ENCODE results near the gene MAST4. TPM values are rescaled to one million over a fixed set of nuclear protein-coding genes. Genes with fewer than 3 reads are reported as not detected.
A peak's percentile ranks its signal among the peaks of the same experiment; 100 is the strongest.

The MAST4 gene
- polyA plus RNA-seq, 2 of the 4 experiments (the other 2 are of a cell fraction), result 1.2 to 5.8 TPM

DNA sequence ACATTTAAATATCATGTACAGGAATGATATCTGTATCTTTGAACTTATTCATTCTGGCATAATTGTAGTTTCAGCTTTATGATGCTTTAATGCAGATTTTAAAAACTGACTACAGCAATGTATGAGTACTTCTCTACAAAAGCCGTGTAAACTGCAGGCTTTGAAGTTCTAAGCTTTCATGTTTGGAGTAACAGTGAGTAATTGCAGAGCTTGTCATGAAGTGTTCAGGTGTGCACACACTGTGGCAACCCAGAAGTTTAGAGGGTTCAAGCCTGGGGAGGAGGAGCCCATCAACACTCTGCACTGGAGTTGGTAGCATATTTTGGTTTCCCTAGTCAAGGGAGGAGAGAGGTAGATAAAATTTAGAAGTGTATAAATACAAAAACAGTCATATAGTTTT is 469.5 kb downstream of the MAST4 start:
- no peak overlapping the region for H3K27ac ChIP-seq
- H3K4me1 ChIP-seq, result 0 out of 3 replicates have a peak, but pooled peaks cover 3% of the 10 kb centered on the region
- ATAC-seq (no peak), FAIRE-seq (no peak), DNase-seq (ENCODE audit: low read depth in 1 of 2, low spot score in 1 of 2) (no peak)
- TF ChIP-seq, protein P1, sequence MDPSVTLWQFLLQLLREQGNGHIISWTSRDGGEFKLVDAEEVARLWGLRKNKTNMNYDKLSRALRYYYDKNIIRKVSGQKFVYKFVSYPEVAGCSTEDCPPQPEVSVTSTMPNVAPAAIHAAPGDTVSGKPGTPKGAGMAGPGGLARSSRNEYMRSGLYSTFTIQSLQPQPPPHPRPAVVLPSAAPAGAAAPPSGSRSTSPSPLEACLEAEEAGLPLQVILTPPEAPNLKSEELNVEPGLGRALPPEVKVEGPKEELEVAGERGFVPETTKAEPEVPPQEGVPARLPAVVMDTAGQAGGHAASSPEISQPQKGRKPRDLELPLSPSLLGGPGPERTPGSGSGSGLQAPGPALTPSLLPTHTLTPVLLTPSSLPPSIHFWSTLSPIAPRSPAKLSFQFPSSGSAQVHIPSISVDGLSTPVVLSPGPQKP (IDR thresholded peaks at IDR 0.05; ENCODE audit: low read depth, low read length), result no peak
- 84% methylated on average over 1 of the region's 1 CpG for WGBS (ENCODE audit: missing lambda C conversion rate)
- no peaks in the 10 kb centered on the region for H3K9me3 ChIP-seq
- POLR2A ChIA-PET, result no interaction called here
- CTCF ChIA-PET, result no interaction called here
- H3K4me3 ChIP-seq, result no peak overlapping the region
- H3K4me2 ChIP-seq, result no peak overlapping the region

DNA sequence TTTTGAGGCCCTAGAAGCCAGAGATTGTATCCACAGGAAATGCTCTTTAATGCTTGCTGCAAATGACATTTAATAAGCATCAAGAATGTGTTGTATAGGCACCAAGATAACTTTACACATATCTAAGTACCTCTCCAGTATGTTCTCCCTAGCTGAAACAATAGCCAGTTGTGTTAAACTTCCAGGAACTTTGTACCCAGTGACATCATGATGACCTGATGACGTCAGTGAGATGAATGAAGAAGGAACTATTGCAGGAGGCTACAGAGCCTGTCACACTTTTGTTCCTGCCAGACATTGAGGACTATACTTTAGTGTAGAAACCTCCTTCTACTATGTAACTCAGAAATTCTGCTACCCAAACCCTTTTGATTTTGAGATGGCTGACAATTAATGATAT is 470.6 kb downstream of the MAST4 start:
- no peaks in the 10 kb centered on the region for H3K9me3 ChIP-seq
- FAIRE-seq, result no peak
- H3K4me3 ChIP-seq, result no peak overlapping the region
- CTCF ChIA-PET, result no interaction called here
- TF ChIP-seq, protein P2, sequence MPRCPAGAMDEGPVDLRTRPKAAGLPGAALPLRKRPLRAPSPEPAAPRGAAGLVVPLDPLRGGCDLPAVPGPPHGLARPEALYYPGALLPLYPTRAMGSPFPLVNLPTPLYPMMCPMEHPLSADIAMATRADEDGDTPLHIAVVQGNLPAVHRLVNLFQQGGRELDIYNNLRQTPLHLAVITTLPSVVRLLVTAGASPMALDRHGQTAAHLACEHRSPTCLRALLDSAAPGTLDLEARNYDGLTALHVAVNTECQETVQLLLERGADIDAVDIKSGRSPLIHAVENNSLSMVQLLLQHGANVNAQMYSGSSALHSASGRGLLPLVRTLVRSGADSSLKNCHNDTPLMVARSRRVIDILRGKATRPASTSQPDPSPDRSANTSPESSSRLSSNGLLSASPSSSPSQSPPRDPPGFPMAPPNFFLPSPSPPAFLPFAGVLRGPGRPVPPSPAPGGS (IDR thresholded peaks at IDR 0.05), result no peak
- TF ChIP-seq HOXB5 (CRISPR knock-in tag; IDR thresholded peaks at IDR 0.05) (no peak), EP300 (IDR thresholded peaks at IDR 0.05) (no peak), HOXB13 (CRISPR knock-in tag; IDR thresholded peaks at IDR 0.05; ENCODE audit: low read depth) (no peak), EHF (CRISPR knock-in tag; IDR thresholded peaks at IDR 0.05) (no peak), MAZ (IDR thresholded peaks at IDR 0.05; ENCODE audit: borderline replicate concordance, low read depth, low read length) (no peak)
- TF ChIP-seq, protein P3, sequence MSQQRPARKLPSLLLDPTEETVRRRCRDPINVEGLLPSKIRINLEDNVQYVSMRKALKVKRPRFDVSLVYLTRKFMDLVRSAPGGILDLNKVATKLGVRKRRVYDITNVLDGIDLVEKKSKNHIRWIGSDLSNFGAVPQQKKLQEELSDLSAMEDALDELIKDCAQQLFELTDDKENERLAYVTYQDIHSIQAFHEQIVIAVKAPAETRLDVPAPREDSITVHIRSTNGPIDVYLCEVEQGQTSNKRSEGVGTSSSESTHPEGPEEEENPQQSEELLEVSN (IDR thresholded peaks at IDR 0.05; ENCODE audit: borderline replicate concordance, low read depth), result no peak
- peak in 1 of 2 experiments; percentile 36 for DNase-seq (ENCODE audit: low read depth in 1 of 2, low spot score in 1 of 2)
- 35% methylated on average over 1 of the region's 1 CpG for WGBS (ENCODE audit: missing lambda C conversion rate)
- H3K4me2 ChIP-seq, result no peak overlapping the region
- no peak overlapping the region for H3K27ac ChIP-seq
- H3K4me1 ChIP-seq, result 0 out of 3 replicates have a peak, but pooled peaks cover 3% of the 10 kb centered on the region
- POLR2A ChIA-PET, result no interaction called here
- ATAC-seq, result no peak

DNA sequence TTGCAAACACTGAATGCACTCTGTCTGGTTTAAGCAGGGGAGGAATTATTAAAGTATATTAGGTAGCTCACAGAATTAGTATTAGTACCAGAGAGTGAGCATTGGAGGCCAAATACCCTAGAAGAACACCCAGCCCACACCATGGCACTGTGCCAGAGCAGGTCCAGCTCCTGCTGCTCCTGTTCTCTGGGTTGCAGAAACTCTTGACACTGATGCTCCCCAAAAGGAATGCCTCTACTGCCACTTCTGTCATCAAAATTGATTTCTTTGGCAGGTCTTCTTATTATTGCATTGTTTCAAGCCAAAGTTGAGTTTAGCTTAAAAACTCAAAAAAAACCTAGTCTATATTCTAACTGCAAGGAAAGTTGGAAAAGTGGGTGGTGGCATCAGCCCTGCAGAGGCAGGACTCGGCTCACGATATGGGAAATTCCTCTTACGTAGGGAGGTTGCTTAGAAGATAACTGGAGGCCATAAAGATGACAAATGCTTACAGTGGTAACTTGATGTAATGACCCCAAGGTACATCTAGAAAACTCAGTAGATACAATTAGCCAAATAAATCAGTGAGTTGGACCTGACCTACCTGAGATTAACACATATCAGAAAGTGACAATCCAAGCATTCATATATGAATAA is 477.0 kb downstream of the MAST4 start:
- ATAC-seq (no peak), FAIRE-seq (no peak), DNase-seq (ENCODE audit: low read depth in 1 of 2, low spot score in 1 of 2) (no peak)
- Histone ChIP-seq H3K9me3 (no peaks in the 10 kb centered on the region), H3K4me2 (no peak overlapping the region), H3K27ac (no peak overlapping the region), H3K4me1 (no peaks in the 10 kb centered on the region), H3K4me3 (no peak overlapping the region)
- CTCF ChIA-PET, result no interaction called here
- POLR2A ChIA-PET, result no interaction called here
- 93% methylated on average over 3 of the region's 3 CpGs for WGBS (ENCODE audit: missing lambda C conversion rate)
- TF ChIP-seq, protein P4, sequence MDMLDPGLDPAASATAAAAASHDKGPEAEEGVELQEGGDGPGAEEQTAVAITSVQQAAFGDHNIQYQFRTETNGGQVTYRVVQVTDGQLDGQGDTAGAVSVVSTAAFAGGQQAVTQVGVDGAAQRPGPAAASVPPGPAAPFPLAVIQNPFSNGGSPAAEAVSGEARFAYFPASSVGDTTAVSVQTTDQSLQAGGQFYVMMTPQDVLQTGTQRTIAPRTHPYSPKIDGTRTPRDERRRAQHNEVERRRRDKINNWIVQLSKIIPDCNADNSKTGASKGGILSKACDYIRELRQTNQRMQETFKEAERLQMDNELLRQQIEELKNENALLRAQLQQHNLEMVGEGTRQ (IDR thresholded peaks at IDR 0.05), result no peak
- TF ChIP-seq CBX2 (IDR thresholded peaks at IDR 0.05; ENCODE audit: borderline replicate concordance, low read depth) (no peak), POLR2AphosphoS2 (conservative IDR thresholded peaks at IDR 0.05; ENCODE audit: low read length) (no peak), JUN (IDR thresholded peaks at IDR 0.05) (no peak)

DNA sequence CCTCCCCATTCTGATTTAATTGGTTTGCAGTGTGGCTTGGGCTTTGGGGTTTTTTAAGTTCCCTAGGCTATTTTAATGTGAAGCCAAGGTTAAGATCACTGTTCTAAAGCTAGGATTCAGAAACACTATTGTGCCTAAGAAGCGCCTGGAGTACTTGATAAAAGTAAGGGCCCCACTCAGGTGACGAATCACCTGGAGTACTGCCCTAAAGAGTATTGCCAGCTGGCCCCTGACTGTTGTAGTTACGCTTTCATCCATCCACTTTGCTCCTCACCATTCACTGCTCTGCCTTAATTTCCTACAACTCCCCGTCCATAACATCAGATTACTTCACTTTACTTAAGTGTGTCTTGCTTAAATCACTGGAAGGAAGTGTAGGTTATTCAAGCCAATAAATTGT is 481.1 kb downstream of the MAST4 start:
- ATAC-seq (no peak), FAIRE-seq (no peak)
- 94% methylated on average over 4 of the region's 4 CpGs for WGBS (ENCODE audit: missing lambda C conversion rate)

More for the DNA sequence above, 481.1 kb downstream of the MAST4 start:
- ChIA-PET POLR2A (no interaction called here), CTCF (interaction anchor here (0.9 to 1.0 kb wide), 2 partner anchors 261 to 262 kb away, joined by 3 read pairs; no protein-coding TSS in a partner anchor)
- no peak overlapping the region for H3K4me3 ChIP-seq
- no peaks in the 10 kb centered on the region for H3K9me3 ChIP-seq
- no peak overlapping the region for H3K4me2 ChIP-seq
- no peak overlapping the region for H3K27ac ChIP-seq
- H3K4me1 ChIP-seq, result no peaks in the 10 kb centered on the region
- TF ChIP-seq RFX5 (IDR thresholded peaks at IDR 0.05), result no peak
- no peak for TF ChIP-seq FOXS1 (CRISPR knock-in tag; IDR thresholded peaks at IDR 0.05)
- TF ChIP-seq NR3C1 (IDR thresholded peaks at IDR 0.05), result no peak
- TF ChIP-seq RARB (CRISPR knock-in tag; IDR thresholded peaks at IDR 0.05), result no peak
- no peak for TF ChIP-seq GATA3 (IDR thresholded peaks at IDR 0.05; ENCODE audit: borderline replicate concordance)
- no peak for TF ChIP-seq SREBF2 (IDR thresholded peaks at IDR 0.05)
- TF ChIP-seq ZFP36 (IDR thresholded peaks at IDR 0.05; ENCODE audit: borderline replicate concordance, partially characterized antibody), result no peak
- TF ChIP-seq, protein P5, sequence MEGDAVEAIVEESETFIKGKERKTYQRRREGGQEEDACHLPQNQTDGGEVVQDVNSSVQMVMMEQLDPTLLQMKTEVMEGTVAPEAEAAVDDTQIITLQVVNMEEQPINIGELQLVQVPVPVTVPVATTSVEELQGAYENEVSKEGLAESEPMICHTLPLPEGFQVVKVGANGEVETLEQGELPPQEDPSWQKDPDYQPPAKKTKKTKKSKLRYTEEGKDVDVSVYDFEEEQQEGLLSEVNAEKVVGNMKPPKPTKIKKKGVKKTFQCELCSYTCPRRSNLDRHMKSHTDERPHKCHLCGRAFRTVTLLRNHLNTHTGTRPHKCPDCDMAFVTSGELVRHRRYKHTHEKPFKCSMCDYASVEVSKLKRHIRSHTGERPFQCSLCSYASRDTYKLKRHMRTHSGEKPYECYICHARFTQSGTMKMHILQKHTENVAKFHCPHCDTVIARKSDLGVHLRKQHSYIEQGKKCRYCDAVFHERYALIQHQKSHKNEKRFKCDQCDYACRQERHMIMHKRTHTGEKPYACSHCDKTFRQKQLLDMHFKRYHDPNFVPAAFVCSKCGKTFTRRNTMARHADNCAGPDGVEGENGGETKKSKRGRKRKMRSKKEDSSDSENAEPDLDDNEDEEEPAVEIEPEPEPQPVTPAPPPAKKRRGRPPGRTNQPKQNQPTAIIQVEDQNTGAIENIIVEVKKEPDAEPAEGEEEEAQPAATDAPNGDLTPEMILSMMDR (IDR thresholded peaks at IDR 0.05), result no peak
- TF ChIP-seq ZSCAN20 (CRISPR knock-in tag; IDR thresholded peaks at IDR 0.05), result no peak
- no peak for DNase-seq (ENCODE audit: low read depth in 1 of 2, low spot score in 1 of 2)

All from A549 (cell line).